Activated CD4-positive, alpha-beta T cell treated with anti-CD3 and anti-CD28 coated beads, Interleukin-2, amount 50 U/mL, for 24 hours (primary cell): Measurements from ENCODE around the gene AFAP1L2.
"Not testable (repeated sequence)": the region's sequence is repeated elsewhere in the genome, so short reads cannot be mapped to it uniquely, and the experiment has no call there.

Experiments
- DNase-seq, 2 donors: peaks; one replicate each; pipeline ENCODE4 v3.0.0-alpha.2; 2020; ENCODE audit warnings: low read depth in 1 of 2, low spot score in 1 of 2

AFAP1L2 gene

DNA sequence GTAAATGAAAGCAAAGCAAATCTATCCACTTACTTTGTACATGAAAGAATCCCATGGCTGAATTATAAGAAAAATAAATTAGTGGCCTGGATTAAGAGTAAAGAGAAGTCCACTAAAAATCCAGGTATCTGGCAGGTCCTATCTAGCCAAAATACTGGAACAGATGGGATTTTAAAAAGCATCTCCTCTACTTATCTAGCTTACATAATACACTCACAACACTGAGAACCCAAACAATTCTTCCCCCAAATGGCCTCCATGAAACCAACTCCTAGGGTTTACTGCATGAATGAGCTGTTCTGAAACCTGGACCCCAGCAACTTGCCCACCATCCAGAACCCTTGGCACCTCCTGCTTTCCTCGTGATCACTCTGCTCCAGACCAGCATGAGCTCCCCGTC, 61.3 kb downstream of the AFAP1L2 start:
- no peak for DNase-seq

DNA sequence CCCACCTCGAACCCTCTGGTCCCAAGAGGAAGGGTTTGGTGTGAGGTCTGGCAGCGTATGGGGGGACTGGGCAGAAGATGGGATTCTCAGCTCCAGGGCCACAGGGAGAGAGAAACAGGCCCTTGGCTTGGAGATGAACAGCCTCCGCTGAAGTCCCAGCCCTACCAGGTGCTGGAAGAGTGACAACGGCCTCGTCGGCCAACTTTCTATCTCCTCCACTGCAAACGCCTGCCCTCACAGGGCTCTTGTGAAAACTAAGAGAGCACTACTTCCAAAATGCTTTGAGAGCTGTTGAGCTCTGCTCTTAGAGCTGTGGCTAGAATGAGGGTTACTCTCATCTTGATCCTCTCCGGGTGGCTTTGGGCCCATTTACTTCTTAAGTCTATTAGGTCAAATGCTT, 63.5 kb downstream of the AFAP1L2 start:
- DNase-seq, result no peak

- no peak for DNase-seq
Observed at GRCh38 chr10:114337510-114338462, 66.5 kb downstream of the AFAP1L2 start.

- DNase-seq, result no peak
Observed at GRCh38 chr10:114336823-114337509, 67.3 kb downstream of the AFAP1L2 start.

GRCh38 chr10:114335614-114336013, 68.7 kb downstream of the AFAP1L2 start:
- no peak for DNase-seq

GRCh38 chr10:114334301-114334700, 70.0 kb downstream of the AFAP1L2 start:
- DNase-seq, result no peak

GRCh38 chr10:114333441-114333840, 70.9 kb downstream of the AFAP1L2 start:
- DNase-seq, result not testable (repeated sequence)

- DNase-seq, result no peak
Observed at GRCh38 chr10:114332301-114333192, 71.8 kb downstream of the AFAP1L2 start.

GRCh38 chr10:114329634-114330365, 74.5 kb downstream of the AFAP1L2 start:
- no peak for DNase-seq

GRCh38 chr10:114328874-114329273, 75.4 kb downstream of the AFAP1L2 start:
- no peak for DNase-seq

DNA sequence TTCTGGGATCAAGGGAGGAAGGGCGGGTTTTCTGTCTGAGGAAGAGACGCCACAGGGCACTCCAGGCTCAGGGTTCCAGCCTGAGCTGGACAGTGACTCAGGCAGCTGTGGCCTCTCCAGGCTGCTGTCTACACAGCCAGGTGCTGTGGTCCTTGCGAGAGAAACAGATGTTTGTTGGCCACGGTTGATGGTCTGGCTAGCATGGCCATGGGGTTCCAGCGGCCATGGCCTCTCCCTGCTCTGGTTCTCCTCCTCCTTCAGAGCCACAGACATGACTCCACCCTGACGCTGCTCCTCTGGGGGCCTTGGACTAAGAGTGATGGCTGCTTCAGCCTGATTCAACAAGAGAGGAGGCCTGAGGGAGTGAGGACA, 75.9 kb downstream of the AFAP1L2 start:
- DNase-seq, result no peak

DNA sequence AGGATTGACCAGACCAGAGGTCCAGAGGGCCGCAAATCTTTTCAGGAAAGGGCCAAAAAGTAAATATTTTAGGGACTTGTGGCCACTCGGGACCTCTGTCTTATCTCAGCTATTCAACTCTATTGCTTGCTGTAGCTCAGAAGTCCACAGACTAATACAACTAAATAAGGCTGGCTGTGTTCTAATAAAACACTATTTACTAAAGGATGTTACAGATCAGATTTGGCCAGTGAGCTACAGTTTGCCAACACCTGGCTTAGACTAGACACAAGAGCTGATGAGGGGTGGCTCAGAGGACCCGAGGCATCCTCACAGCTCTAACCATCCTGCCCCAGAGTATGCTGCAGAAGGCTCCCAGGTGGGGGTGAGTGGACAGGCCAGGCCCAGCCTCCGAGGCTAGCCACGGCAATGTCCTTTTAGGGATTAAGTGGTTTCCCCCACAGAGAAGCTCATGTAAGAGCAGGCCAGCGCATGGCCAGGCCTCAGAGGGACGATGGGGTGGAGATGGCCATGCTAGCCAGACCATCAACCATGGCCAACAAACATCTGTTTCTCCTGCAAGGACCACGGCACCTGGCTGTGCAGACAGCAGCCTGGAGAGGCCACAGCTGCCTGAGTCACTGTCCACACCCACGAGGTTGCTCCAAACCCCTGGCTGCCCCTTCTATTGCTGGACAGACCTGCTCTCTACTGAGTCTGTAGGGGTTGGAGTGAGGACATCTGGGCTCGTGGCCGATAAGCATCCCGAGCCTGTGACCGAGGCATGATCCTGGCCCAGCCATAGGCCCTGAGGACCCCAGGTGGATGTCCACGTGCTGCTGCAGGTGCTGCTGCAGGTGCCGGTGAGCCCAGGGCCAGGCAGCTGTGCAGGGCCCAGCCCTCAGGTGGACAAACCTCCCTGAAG, 76.5 kb downstream of the AFAP1L2 start:
- DNase-seq, result no peak

- DNase-seq, result no peak
Observed at GRCh38 chr10:114326795-114327194, 77.5 kb downstream of the AFAP1L2 start.

DNA sequence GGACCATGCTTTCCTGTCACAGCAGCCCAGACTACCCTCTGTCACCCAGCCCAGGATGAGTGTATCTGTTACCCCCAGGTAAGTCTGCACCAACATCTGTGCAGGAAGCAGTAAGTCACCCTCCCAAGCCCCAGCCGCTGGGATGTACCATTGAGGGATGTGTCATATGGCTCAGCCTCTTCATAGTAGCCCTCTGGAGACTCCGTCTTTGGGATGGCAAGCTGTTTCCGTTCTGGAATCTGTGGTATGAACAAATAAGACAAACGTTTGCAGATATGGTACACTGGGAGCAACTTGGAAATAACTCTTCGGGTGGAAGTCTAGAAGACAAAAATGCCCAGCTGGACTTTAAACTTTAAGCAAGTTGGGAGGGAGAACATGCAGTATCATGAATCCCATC, 81.3 kb downstream of the AFAP1L2 start:
- no peak for DNase-seq

DNA sequence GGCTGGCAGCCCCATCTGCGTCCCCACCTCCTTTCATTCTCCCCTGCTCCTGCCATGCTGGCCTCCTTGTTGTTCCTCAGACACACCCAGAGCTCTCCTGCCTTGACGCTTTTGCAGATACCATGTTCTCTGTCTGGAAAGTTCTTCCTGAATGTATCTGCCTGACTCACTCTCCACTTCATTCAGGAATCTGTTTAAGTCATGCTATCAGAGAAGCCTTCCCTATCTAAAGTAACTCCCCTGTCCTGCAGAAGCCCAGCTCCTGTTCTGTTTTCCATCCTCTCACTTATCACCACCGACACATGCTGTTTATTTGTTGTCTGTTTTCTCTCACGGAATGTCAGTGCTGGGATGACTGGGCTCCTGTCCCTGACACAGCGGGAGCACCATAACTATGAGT, 82.0 kb downstream of the AFAP1L2 start:
- DNase-seq, result no peak

DNA sequence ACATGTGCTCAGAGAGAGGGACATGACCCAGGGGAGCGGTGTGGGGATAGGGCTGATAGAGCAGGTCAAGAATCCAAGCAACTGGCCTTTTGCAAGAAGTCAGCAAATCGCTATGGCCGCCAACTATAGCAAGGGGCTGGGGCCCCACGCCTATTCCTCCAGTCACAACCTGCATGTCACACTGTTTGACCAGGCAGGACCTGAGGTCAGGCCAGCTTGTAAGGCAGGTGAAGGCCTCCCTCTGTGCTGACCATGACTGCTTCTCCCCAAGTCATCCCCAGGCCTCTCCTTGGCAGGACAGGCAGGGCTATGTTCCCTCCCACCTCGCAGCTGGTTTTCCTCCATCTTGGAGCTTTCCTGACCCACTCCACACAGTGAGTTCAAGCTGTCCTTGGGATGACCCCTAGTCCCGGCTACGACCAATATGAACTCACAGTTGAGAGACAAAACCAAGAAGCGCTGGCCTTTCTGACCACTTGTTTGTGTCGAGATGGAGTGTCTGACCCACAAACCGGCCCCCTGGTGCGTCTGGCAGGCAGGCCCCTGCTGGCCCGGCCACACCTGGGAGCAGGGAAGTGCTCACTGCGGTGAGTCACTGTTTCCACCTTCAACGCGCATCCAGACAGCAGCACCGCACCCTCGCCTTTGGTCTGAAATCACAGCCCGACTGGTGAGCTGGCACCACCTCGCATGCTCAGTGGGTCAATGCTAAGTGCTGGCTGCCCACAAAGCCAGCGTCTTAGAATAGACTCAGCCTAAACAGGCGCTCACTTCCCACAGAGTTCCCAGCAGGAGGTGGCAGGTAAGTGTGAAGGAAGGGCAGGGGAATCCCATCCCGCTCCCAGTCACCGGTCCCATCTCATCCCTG, 83.8 kb downstream of the AFAP1L2 start:
- no peak for DNase-seq

- no peak for DNase-seq
Observed at GRCh38 chr10:114319406-114320248, 84.7 kb downstream of the AFAP1L2 start.

GRCh38 chr10:114316744-114317143, 87.6 kb downstream of the AFAP1L2 start:
- DNase-seq, result no peak
